NB4 (cell line): Measurements from ENCODE around the gene POFUT2.

ENCODE experiments used
- POLR2A ChIP-seq: IDR thresholded peaks from 2 replicates; pipeline ENCODE4 v1.6.1; 2011; ENCODE audit warnings: mild to moderate bottlenecking; ENCODE audit not compliant: insufficient read length; ENCODE audit errors: extremely low read depth
- TF ChIP-seq, protein P1 (sequence below): IDR thresholded peaks from one replicate; pipeline ENCODE4 v1.5.1; 2012; ENCODE audit warnings: low read depth, low read length
- TF ChIP-seq, protein P2 (sequence below): IDR thresholded peaks from 2 replicates; pipeline ENCODE4 v1.6.1; 2011; ENCODE audit warnings: low read depth, low read length

GRCh38 chr21:45241357-45241756 lies 46.3 kb downstream of the POFUT2 start:
- TF ChIP-seq, protein P1, sequence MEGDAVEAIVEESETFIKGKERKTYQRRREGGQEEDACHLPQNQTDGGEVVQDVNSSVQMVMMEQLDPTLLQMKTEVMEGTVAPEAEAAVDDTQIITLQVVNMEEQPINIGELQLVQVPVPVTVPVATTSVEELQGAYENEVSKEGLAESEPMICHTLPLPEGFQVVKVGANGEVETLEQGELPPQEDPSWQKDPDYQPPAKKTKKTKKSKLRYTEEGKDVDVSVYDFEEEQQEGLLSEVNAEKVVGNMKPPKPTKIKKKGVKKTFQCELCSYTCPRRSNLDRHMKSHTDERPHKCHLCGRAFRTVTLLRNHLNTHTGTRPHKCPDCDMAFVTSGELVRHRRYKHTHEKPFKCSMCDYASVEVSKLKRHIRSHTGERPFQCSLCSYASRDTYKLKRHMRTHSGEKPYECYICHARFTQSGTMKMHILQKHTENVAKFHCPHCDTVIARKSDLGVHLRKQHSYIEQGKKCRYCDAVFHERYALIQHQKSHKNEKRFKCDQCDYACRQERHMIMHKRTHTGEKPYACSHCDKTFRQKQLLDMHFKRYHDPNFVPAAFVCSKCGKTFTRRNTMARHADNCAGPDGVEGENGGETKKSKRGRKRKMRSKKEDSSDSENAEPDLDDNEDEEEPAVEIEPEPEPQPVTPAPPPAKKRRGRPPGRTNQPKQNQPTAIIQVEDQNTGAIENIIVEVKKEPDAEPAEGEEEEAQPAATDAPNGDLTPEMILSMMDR, result no peak
- no peak for TF ChIP-seq POLR2A
- TF ChIP-seq, protein P2, sequence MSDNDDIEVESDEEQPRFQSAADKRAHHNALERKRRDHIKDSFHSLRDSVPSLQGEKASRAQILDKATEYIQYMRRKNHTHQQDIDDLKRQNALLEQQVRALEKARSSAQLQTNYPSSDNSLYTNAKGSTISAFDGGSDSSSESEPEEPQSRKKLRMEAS, result no peak
